ENCODE measurements around the gene BHLHA9. TPM values are rescaled to one million over a fixed set of nuclear protein-coding genes. Genes with fewer than 3 reads are reported as not detected.
A peak's percentile ranks its signal among the peaks of the same experiment; 100 is the strongest.

BHLHA9 gene
- total and polyA plus RNA-seq, 2 of the 8 experiments (the other 6 are each of a cell fraction or from before 2014, with no cell fraction given), result 0.29 to 0.34 TPM

DNA sequence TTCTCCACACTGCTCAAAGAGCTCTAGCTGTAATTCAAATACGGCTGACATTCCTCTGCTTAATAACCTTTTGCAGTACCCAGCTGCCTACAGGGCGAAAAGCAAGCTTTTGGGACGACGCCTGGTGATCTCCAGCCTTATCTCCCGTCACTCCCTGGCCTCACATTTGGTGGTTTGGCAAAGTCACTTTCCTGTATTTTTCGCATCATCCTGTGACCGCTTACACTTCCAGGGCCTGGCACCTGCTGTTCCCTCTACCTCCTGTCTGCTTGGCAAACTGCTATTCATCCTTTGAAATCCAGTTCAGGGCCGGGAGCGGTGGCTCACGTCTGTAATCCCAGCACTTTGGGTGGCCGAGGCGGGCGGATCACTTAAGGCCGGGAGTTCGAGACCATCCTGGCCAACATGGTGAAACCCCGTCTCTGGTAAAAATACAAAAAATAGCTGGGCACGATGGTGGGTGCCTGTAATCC is 2.7 kb upstream of the BHLHA9 start:
- H3K18ac ChIP-seq (ENCODE audit: extremely low read depth, low read length), result peak overlapping the region; percentile 78; the same call in 1 of the 2 replicates
- no peaks in the 10 kb centered on the region for H3K79me2 ChIP-seq (ENCODE audit: control insufficient read depth in 1 of 2, insufficient read depth in 2 of 2, low read length in 2 of 2)
- H3K9ac ChIP-seq (replicated peaks in 1 of 4; ENCODE audit: extremely low read depth in 1 of 4, low read depth in 3 of 4, low read length in 3 of 4), result peak overlapping the region in 1 of 4 experiments; percentile 44; a peak in 2 of 7 replicates
- H4K5ac ChIP-seq (ENCODE audit: insufficient read length, low read depth, low read length), result no peak overlapping the region
- H3K9me3 ChIP-seq (ENCODE audit: insufficient read depth in 2 of 2, low read depth in 1 of 2, low read length in 1 of 2), result no peaks in the 10 kb centered on the region
- H2BK15ac ChIP-seq (ENCODE audit: low read length), result no peak overlapping the region
- peak overlapping the region; percentile 57 to 85 (median 72) for H3K4me3 ChIP-seq (ENCODE audit: extremely low read depth in 1 of 4, insufficient read depth in 2 of 4, low read depth in 3 of 4, low read length in 4 of 4)
- no peak overlapping the region for H4K8ac ChIP-seq (ENCODE audit: extremely low read depth, insufficient read depth, low read length)
- H3K4ac ChIP-seq (replicated peaks; ENCODE audit: insufficient read length, low read depth, low read length), result no peak overlapping the region
- H3K4me2 ChIP-seq (ENCODE audit: insufficient read depth in 1 of 2, low read depth in 2 of 2, low read length in 2 of 2), result peak overlapping the region; percentile 59 to 84
- H3K4me1 ChIP-seq (replicated peaks in 1 of 4; ENCODE audit: control insufficient read depth in 3 of 4, insufficient read depth in 4 of 4, low read length in 3 of 4), result peaks cover 0 to 9% (median 4%) of the 10 kb centered on the region in 4 experiments; a peak in 4 of 7 replicates
- no peak overlapping the region for H2BK12ac ChIP-seq (ENCODE audit: low read depth, low read length)
- WGBS, 2 experiments (ENCODE audit: extremely low coverage in 1 of 2, insufficient coverage in 1 of 2, insufficient read length in 1 of 2, insufficient replicate concordance in 2 of 2, low coverage in 1 of 2, low lambda C conversion rate in 2 of 2, missing lambda C conversion rate in 1 of 2), result 51% methylated on average over 17 of the region's 17 CpGs; no CpG with 5 or more reads in 1 of the 2 experiments
- no peak overlapping the region for H3K14ac ChIP-seq (ENCODE audit: insufficient read length)
- no peaks in the 10 kb centered on the region for H4K20me1 ChIP-seq (replicated peaks in 1 of 2; ENCODE audit: control insufficient read depth in 1 of 2, insufficient read depth in 2 of 2, low read length in 2 of 2)
- H4K91ac ChIP-seq (replicated peaks; ENCODE audit: insufficient read length, low read length), result no peak overlapping the region
- H3K23me2 ChIP-seq (ENCODE audit: low read depth, low read length), result peaks cover 5% of the 10 kb centered on the region; the same call in 1 of the 2 replicates
- no peak overlapping the region for H2BK120ac ChIP-seq (replicated peaks; ENCODE audit: low read depth, low read length)
- 0 out of 2 replicates have a peak overlapping the region, but pooled peaks have one; percentile 28 for H2AK5ac ChIP-seq (ENCODE audit: low read depth, low read length)
- POLR2A ChIA-PET (ENCODE audit: partially characterized antibody), result interaction anchor here (1.1 kb wide), 1 partner anchor 37 kb away, joined by 3 read pairs; no protein-coding TSS in a partner anchor
- H2BK20ac ChIP-seq (ENCODE audit: low read length), result no peak overlapping the region
- H3K36me3 ChIP-seq (ENCODE audit: control insufficient read depth in 2 of 4, insufficient read depth in 4 of 4, low read length in 3 of 4), result no peaks in the 10 kb centered on the region
- CTCF ChIA-PET (ENCODE audit: partially characterized antibody), result interaction anchor here (0.6 to 3.8 kb wide), 6 partner anchors 9 to 247 kb away, joined by 3 to 17 read pairs (median 4); no protein-coding TSS in a partner anchor
- TF ChIP-seq SIN3A (conservative IDR thresholded peaks at IDR 0.05 in 1 of 2, IDR thresholded peaks at IDR 0.05 in 1 of 2; ENCODE audit: low read depth in 1 of 2, low read length in 2 of 2) (no peak), GABPA (IDR thresholded peaks at IDR 0.05; ENCODE audit: borderline replicate concordance, insufficient read depth, low read length) (no peak), POLR2A (IDR thresholded peaks at IDR 0.05; ENCODE audit: control extremely low read depth in 1 of 2, low read depth in 2 of 2, low read length in 2 of 2) (no peak), CBX5 (IDR thresholded peaks at IDR 0.05; ENCODE audit: low read depth, low read length) (no peak), MAFK (IDR thresholded peaks at IDR 0.05; ENCODE audit: low read depth, low read length) (no peak), SP1 (IDR thresholded peaks at IDR 0.05; ENCODE audit: low read depth, low read length) (no peak), TAF1 (IDR thresholded peaks at IDR 0.05; ENCODE audit: low read depth, low read length) (no peak), JUND (IDR thresholded peaks at IDR 0.05; ENCODE audit: low read length) (no peak), RNF2 (IDR thresholded peaks at IDR 0.05; ENCODE audit: borderline replicate concordance, low read depth, low read length, missing control alignments, poor library complexity, severe bottlenecking) (no peak)
- TF ChIP-seq, protein P1, sequence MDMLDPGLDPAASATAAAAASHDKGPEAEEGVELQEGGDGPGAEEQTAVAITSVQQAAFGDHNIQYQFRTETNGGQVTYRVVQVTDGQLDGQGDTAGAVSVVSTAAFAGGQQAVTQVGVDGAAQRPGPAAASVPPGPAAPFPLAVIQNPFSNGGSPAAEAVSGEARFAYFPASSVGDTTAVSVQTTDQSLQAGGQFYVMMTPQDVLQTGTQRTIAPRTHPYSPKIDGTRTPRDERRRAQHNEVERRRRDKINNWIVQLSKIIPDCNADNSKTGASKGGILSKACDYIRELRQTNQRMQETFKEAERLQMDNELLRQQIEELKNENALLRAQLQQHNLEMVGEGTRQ (IDR thresholded peaks at IDR 0.05; ENCODE audit: low read length), result no peak
- TF ChIP-seq, protein P2, sequence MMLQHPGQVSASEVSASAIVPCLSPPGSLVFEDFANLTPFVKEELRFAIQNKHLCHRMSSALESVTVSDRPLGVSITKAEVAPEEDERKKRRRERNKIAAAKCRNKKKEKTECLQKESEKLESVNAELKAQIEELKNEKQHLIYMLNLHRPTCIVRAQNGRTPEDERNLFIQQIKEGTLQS (IDR thresholded peaks at IDR 0.05; ENCODE audit: insufficient read depth, low read depth, low read length), result no peak
- FAIRE-seq (no peak), DNase-seq (ENCODE audit: low read depth in 1 of 2, low spot score in 2 of 2) (no peak)
- H3K27me3 ChIP-seq (replicated peaks in 1 of 4; ENCODE audit: control insufficient read depth in 3 of 4, extremely low read depth in 1 of 4, insufficient read depth in 3 of 4, low read length in 3 of 4), result peaks cover 3 to 30% (median 16%) of the 10 kb centered on the region in 4 experiments; a peak in 6 of 7 replicates
- no peak overlapping the region for H2AFZ ChIP-seq (ENCODE audit: low read length)
- H2BK5ac ChIP-seq (ENCODE audit: low read depth, low read length), result no peak overlapping the region
- no peak overlapping the region for H3K56ac ChIP-seq (replicated peaks; ENCODE audit: insufficient read length, low read depth, low read length)
- no peak overlapping the region for H3K27ac ChIP-seq (ENCODE audit: low read depth, low read length)
- H3K23ac ChIP-seq (ENCODE audit: insufficient read length), result no peak overlapping the region
- no peaks in the 10 kb centered on the region for H3K79me1 ChIP-seq (ENCODE audit: low read depth, low read length)
